ENCODE results near the gene SND1.
A peak's percentile ranks its signal among the peaks of the same experiment; 100 is the strongest.

Gene SND1

GRCh38 chr7:128115821-128116723, 464.1 kb downstream of the SND1 start:
- no peak for DNase-seq (ENCODE audit: low spot score)

DNA sequence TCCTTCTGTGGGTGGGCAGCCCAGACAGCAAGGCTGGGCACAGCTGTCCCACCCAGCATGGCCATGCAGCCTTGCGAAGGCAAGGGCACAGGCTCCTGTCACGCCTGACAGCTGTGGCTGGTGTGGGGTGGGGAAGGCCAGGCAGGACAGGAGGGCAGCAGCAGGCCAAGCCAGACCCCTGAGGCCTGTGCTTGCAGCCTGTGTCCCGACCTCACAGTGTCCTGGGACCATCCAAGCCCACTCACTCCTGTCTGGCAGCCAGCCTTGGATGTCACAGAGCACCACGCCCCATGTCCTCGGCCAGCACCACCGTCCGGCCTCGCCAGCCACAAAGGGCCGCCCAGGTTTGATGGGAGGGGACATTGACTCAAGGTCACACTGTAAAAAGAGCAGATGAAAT, 464.7 kb downstream of the SND1 start:
- DNase-seq (ENCODE audit: low spot score): no peak

DNA sequence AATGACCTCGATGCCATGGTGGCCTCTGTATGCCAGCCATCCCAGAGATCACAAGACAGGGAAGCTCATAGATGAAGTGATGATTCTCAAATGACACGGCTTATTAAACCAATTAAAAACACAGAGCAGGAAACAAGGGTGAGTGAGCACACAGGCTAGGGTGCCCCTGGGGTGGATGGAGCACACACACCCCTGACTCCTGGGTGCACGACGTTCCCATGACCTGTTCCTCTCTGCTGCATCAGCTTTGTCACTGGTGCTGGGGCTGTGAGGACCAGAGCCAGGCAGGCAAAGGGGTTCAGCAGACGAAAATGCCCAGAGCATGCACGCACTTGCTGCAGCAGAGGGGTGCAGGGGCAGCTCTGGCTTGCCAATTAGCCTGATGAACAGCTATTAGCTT, 465.7 kb downstream of the SND1 start:
- no peak for DNase-seq (ENCODE audit: low spot score)

DNA sequence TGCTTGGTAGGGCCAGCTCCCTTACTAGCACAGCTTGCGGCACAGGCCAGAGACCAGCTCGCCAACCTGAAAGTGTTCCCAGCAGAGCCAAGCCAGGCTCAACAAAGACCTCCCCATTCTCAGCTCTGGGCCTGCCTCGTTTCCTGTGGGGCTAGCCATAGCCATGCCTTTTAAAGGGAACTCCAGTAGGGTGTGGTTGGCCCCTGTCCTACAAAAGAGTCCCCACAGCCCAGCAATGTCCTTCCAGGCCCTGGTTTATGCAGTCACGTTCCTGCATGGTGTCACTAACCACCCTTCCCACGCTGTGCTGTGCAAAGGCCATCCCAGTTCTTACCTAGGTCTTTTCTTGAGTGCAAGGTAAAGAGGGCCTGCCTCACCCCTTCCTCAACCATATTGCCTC, 467.0 kb downstream of the SND1 start:
- no peak for DNase-seq (ENCODE audit: low spot score)

- no peak for DNase-seq (ENCODE audit: low spot score)
These were observed 468.1 kb downstream of the SND1 start for GRCh38 chr7:128120116-128120515.

- DNase-seq (ENCODE audit: low spot score): no peak
These were observed 469.0 kb downstream of the SND1 start for GRCh38 chr7:128120976-128121490.

DNA sequence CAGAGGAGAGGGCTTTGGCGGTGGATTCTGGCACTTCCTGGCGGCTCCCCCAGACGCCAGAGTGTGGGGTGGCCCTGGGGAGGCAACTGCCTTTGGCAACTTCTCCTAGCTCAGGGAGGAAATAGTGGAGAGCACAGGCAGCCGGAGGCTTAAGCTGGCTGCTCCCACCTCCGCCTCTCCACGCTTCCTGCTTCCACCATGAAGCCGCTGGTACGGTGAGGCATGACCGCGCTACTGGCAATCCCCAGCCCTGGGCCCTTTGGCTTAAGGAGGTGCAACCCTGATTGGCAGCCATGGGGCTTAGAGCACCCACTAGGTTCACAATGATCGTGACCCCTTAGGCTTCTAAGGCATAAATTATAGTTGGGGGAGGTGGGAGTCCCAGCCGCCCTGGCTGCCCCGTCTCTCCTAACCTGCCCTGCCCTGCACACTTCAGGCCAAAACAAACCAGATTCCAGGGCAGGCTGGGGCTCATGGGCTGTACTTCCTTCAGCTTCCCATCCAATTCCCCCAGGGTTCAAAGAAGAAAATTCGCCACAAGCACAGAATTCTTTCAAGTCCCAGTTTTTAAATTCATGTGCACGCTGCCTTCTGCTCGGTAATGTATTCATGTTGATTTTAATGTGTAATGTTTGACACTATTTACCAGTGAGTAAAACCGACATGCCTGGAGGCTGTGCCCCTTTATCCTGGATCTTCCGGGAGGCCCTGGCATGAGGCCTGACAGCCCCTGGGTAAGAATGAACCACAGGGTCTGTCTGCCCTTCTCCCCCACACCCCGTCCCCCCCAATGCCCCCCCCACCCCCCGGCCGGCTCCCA, 469.9 kb downstream of the SND1 start:
- DNase-seq (ENCODE audit: low spot score): no peak

DNA sequence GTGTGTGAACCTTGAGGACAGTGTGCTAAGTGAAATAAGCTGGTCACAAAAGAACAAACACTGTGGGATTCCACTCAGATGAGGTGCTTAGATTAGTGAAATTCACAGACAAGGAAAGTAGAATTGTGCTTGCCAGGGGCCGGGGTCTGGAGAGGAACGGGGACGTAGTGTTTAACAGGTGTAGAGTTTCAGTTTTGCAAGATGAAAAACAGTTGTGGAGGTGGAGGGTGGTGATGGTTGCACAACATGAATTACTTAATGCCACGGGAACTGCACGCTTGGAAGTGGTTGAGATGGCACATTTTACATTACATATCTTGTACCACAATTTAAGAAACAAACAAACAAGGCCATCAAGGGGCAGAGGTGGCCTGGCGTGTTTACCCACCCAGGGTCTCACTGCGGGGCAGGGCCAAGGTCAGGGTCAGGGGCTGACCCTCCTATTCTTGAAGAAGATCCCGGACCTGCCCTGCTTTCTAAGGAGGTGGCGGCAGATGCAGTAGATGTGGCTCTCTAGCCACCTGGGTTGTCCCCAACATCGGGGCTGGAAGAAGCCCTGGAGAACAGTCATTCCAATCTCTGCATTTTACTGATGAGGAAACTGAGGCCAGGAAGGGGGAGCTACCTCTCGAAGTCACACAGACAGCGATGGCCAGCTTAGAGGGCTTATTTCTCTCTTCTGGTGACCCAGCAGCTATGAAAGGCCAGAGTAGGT, 470.7 kb downstream of the SND1 start:
- no peak for DNase-seq (ENCODE audit: low spot score)

DNA sequence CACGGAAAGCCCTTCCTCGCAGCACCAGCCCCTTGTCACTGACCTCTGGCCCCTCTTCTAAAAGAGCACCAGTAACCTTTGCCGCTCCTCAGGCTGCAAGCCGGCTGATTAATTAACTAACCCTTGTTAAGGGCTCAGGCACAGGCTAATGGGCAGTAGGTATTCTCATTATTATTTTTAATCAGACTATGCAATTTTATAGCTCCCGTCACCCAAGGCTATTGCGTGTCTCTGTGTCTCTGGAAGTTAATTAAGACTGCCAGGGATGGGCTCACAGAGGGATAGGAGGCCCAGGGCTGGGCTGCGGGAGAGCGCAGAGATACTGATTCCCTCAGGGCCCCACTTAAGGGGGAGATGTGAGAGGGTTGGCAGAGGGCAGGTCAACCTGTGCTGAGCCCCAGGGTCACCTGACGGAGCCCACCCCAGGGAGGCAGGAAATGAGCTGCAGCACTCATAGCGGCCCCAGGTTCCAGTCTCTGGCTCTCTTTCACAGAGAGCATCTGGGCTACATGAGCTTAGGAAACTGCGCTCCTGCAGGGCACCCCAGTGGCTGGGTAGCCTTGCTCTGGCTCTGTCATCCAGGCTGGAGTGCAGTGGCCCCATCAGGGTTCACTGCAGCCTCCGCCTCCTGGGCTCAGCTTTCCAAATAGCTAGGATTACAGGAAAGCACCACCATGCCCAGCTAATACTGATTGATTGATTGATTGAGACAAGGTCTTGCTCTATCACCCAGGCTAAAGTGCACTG, 471.5 kb downstream of the SND1 start:
- no peak for DNase-seq (ENCODE audit: low spot score)

DNA sequence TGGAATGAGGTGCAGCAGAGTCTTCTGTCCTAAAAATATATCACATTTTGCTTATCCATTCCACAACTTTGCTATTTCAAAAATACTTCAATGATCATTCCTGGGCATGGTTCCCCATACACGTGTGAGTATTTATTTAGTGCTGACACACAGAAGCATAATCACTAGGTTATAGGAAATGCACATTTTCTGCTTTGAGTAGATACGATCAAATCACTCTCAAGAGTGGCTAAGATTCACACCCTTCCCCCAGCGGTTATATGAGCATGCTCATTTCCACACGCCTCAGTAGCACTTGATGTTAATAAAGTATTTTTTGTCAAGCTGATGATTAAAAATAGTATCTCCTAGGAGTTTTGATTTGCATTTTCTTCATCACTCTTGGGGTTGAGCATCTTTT, 472.8 kb downstream of the SND1 start:
- DNase-seq (ENCODE audit: low spot score): no peak

GRCh38 chr7:128125816-128126215, 473.8 kb downstream of the SND1 start:
- no peak for DNase-seq (ENCODE audit: low spot score)

DNA sequence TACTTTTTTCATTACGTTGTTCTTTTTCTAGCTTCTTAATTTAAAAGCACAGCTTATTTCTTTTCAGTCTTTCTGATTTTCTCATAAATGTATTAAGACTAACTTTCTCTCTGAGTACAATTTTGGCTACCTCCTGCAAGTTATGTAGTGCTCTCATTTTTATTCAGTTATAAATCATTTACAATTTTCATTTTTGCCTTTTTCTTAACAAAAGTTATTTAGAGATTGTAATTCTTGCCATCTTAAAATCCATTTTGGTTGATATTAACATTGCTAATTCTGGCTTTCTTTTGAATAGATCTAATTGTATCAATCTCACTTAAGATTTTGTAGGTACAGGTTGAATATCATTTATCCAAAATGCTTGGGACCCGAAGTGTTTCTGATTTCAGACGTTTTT, 476.4 kb downstream of the SND1 start:
- no peak for DNase-seq (ENCODE audit: low spot score)

- no peak for DNase-seq (ENCODE audit: low spot score)
These were observed 477.4 kb downstream of the SND1 start for GRCh38 chr7:128129224-128129864.

GRCh38 chr7:128131115-128131514, 479.1 kb downstream of the SND1 start:
- DNase-seq (ENCODE audit: low spot score): no peak

DNA sequence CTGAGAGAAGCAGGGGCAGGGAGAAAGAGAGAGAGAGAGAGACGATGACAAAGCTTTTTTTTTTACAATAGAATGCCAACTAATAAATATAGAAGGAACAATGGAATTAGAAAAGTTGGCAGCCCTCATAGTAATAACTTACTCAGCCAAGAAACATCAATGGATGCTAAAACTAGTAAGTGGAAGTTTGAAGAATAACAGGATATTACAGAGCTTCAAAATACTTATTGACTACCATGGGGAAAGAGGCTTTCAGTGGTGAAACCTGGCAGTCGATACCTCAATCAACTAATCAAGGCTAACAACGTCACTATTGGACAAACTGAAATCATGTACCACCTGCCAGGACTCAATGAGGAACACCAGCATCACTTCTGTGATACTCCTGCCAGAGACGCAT, 479.7 kb downstream of the SND1 start:
- no peak for DNase-seq (ENCODE audit: low spot score)

DNA sequence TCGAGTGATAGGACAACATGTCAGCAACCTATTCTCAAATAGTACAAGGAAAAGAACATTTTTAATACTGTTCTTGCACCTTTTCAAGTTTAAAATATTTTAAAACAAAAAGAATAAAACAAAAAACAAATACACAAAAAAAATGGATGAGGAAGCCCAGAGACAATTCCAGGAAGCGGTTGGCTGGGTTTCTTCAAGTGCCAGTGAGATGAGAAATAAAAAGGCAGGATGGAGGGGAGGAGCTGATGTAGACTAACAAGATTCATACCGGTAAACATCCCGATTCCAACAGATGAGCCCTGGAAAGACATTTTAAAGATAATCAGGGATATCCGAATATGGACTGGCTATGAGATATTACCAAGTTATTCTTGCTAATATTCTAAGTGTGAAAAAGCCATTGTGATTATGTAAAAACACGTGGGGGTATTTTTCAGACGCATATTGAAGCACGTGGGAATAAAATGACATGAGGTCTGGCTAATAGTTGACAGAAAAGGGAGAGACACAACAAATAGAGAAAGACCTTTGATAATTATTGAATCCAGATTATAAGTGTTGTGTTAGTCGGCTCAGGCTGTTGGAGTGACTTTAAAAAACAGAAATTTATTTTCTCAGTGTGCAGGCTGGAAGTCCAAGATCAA, 480.6 kb downstream of the SND1 start:
- DNase-seq (ENCODE audit: low spot score): no peak

DNA sequence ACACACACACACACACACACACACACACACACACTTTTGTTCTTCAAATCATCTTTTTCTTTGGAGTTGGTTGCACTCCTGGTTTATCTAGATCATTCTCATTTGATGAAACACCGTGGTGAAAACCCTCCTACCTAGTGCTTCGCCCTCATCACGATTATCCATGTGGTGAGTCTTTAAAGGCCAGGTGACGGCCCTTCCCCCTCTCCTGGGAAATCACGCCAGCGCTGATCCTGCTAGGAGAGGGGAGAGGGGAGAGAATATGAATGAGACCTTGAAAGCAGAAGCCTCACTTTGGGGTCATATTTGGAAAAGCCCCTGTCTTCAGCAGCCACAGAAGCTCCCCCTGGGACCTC, 483.1 kb downstream of the SND1 start:
- DNase-seq (ENCODE audit: low spot score): no peak

DNA sequence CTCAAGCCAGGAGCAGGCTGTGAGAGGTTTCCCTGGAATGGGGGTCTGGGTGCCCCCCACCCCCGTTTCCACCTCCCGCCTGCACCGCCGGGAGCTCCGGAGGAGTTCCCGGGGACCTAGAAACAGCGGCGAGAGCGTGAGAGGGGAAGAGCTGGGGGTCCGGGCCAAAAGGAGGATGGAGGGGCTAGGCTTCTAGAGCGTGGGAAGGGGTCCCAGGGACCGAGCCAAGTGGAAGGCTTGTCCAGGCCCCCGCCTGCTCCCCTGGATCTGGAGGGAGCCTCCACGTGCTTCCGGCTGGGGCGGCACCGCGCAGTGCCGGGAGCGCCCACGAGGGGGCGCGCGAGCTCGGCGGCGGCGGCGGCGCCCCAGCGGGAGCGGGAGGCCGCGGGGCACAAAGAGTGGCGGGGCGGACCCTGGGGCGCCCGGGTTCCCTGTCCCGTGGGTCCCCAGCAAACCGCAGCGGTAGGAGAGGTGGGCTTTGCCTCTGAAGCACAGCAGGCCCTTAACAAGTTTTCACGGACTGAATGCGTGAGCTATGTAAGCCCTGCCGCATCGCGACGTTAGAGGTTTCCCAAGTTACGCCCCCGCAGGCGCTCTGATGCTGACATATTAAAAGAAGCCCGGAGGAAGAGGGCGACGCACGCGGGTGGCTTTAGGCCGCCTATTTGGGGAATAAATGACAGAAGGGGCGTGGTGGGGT, 483.7 kb downstream of the SND1 start:
- DNase-seq (ENCODE audit: low spot score): peak; percentile 28

GRCh38 chr7:128136215-128136597, 484.2 kb downstream of the SND1 start:
- DNase-seq (ENCODE audit: low spot score): no peak

DNA sequence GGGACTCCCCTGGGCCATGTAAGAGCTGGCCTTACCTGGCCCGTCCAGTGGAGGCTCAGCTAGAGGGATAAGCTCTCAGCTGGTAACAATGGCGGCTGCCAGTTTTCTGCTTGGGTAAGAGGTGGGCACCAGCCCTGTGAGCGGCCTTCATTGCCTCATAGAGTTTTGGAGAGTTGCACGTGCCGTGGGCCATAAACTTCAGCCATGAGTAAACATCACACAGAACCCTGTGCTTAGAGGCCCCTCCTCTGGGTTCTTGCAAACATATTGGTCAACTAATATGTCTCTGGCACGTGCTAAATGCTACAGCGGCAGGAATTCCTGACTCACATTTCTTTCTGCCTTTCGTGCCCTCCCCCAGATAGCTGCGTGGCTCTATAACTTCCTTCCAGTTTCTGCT, 485.2 kb downstream of the SND1 start:
- DNase-seq (ENCODE audit: low spot score): no peak
